ENCODE results near the gene BLCAP.

The BLCAP gene

GRCh38 chr20:37529214-37529967, 1.7 kb upstream of the BLCAP start:
- DNase-seq (ENCODE audit: low read depth) = no peak

GRCh38 chr20:37528446-37529213, 954 bp upstream of the BLCAP start:
- no peak for DNase-seq (ENCODE audit: low read depth)

GRCh38 chr20:37526839-37527637, 638 bp downstream of the BLCAP start:
- DNase-seq (ENCODE audit: low read depth) = no peak

GRCh38 chr20:37526238-37526838, 1.3 kb downstream of the BLCAP start:
- no peak for DNase-seq (ENCODE audit: low read depth)

GRCh38 chr20:37525810-37526209, 1.9 kb downstream of the BLCAP start:
- DNase-seq (ENCODE audit: low read depth) = no peak

GRCh38 chr20:37524859-37525708, 2.6 kb downstream of the BLCAP start:
- no peak for DNase-seq (ENCODE audit: low read depth)

- no peak for DNase-seq (ENCODE audit: low read depth)
Measured at GRCh38 chr20:37523911-37524700, 3.6 kb downstream of the BLCAP start.

GRCh38 chr20:37523012-37523391, 4.7 kb downstream of the BLCAP start:
- DNase-seq (ENCODE audit: low read depth) = no peak

GRCh38 chr20:37522260-37523011, 5.2 kb downstream of the BLCAP start:
- no peak for DNase-seq (ENCODE audit: low read depth)

- DNase-seq (ENCODE audit: low read depth) = no peak
Measured at GRCh38 chr20:37521061-37521771, 6.5 kb downstream of the BLCAP start, which contains the start of gene NNAT. Gene NNAT (plus strand): TSS chr20:37521250. CDS start chr20:37521332, 82 bp downstream.

- no peak for DNase-seq (ENCODE audit: low read depth)
Measured at GRCh38 chr20:37520419-37520955, 7.2 kb downstream of the BLCAP start.

GRCh38 chr20:37519508-37520418, 7.9 kb downstream of the BLCAP start:
- DNase-seq (ENCODE audit: low read depth) = no peak

- no peak for DNase-seq (ENCODE audit: low read depth)
Measured at GRCh38 chr20:37518606-37519507, 8.8 kb downstream of the BLCAP start.

GRCh38 chr20:37518059-37518458, 9.6 kb downstream of the BLCAP start:
- DNase-seq (ENCODE audit: low read depth) = no peak

GRCh38 chr20:37516811-37517750, 10.6 kb downstream of the BLCAP start:
- no peak for DNase-seq (ENCODE audit: low read depth)
